GM21390 (cell line): Measurements from ENCODE around the gene PRCP.
A peak's percentile ranks its signal among the peaks of the same experiment; 100 is the strongest.

Experiments
- ATAC-seq: cut with Tn5 transposase; IDR thresholded peaks from one replicate; pipeline ENCODE4 v1.9.1; 2021; ENCODE audit not compliant: unreplicated experiment

PRCP gene

DNA sequence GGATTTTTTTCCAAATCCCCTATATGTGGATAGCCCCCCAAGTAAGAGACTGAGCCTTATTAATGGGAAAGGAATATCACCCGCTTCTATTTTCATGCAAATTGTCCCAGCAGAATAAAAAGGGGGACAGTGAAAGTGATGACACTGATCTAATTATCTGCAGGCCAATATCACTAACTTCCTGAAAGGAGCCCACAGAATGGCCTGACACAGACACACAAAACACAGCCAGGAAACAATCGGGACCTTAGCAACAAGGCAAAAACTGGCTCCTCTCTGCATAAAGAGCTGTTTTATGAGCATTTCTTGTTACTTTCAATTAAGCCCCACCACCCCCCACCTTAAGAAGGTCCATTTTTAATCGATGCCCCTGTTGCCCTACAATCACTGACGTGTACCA, 112.2 kb downstream of the PRCP start:
- ATAC-seq = no peak

DNA sequence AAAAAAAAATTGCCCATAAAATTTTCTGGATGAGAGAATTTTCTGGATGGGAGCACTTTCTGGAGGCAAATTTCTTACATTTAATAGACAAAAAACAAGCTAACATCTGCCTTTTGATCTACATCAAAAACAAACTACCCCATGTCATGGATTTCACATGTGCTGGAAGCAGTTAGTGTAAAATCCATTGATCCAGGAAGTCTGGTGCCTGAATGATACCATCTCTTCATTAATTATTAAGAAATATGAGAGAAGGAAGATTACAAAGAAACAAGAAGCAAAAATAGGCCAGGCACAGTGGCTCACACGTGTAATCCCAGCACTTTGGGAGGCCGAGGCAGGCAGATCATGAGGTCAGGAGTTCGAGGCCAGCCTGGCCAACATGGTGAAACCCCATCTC, 113.4 kb downstream of the PRCP start:
- no peak for ATAC-seq

- ATAC-seq = no peak
Measured at GRCh38 chr11:82786001-82786400, 114.2 kb downstream of the PRCP start.

GRCh38 chr11:82782825-82783374, 117.3 kb downstream of the PRCP start:
- ATAC-seq = no peak

GRCh38 chr11:82778776-82779175, 121.5 kb downstream of the PRCP start:
- ATAC-seq = no peak

DNA sequence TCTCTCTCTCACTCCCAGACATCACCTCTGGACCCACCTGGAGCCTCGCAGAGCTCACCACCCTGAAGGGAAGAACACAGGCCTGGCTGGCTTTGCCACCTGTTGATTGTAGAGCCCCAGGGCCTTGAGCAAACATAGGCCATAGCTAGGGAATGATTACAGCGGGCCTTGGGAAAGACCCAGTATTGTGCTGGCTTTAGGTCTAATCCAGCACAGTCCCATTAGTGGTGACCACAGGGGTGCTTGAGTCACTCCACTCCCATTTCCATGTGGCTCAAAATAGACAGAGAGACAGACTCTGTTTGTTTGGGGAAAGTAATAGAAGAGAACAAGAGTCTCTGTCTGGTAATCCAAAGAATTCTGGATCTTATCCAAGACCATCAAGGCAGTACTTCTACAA, 123.9 kb downstream of the PRCP start:
- no peak for ATAC-seq

- ATAC-seq = peak; percentile 96
Measured at GRCh38 chr11:82775736-82776346, 124.4 kb downstream of the PRCP start.

GRCh38 chr11:82775218-82775617, 125.0 kb downstream of the PRCP start:
- ATAC-seq = no peak
